Measurements from ENCODE around the gene ZNF766. TPM values are rescaled to one million over a fixed set of nuclear protein-coding genes. Genes with fewer than 3 reads are reported as not detected.
A peak's percentile ranks its signal among the peaks of the same experiment; 100 is the strongest.
"Not testable (repeated sequence)": the region's sequence is repeated elsewhere in the genome, so short reads cannot be mapped to it uniquely, and the experiment has no call there.

Gene ZNF766
- total RNA-seq, 2 experiments from 2014 or later: 15.8 to 17.1 TPM

- Histone ChIP-seq H3K79me2 (ENCODE audit: insufficient read depth, low read depth, low read length) (no peaks in the 10 kb centered on the region), H3K4me2 (ENCODE audit: low read length) (no peak overlapping the region), H2AFZ (ENCODE audit: low read length) (no peak overlapping the region), H3K9me3 (ENCODE audit: low read length) (no peaks in the 10 kb centered on the region), H4K20me1 (ENCODE audit: insufficient read depth, low read length) (no peaks in the 10 kb centered on the region), H3K4me3 (ENCODE audit: low read depth, low read length, poor library complexity, severe bottlenecking) (no peak overlapping the region), H3K4me1 (ENCODE audit: insufficient read depth, low read length, poor library complexity, severe bottlenecking) (no peaks in the 10 kb centered on the region), H3K27ac (ENCODE audit: low read depth, low read length, poor library complexity, severe bottlenecking) (no peak overlapping the region), H3K36me3 (ENCODE audit: insufficient read depth, low read length) (no peaks in the 10 kb centered on the region), H3K9me2 (ENCODE audit: insufficient read depth, low read length) (no peaks in the 10 kb centered on the region)
- ChIA-PET CTCF (ENCODE audit: unreplicated experiment) (no interaction called here), POLR2A (no interaction called here)
- BruUV-seq (replicated peaks): no TSS peak
- TF ChIP-seq EZH2phosphoT487 (IDR thresholded peaks at IDR 0.05; ENCODE audit: borderline replicate concordance, low read depth, low read length) (no peak), CTCF (conservative IDR thresholded peaks at IDR 0.05; ENCODE audit: low read length) (no peak)
- intact Hi-C loops (cut with micrococcal nuclease; ENCODE audit: unreplicated experiment): loop anchor here (10.0 kb wide), 1 partner anchor 501 kb away; no protein-coding TSS in a partner anchor
- DNase-seq (ENCODE audit: low spot score): no peak
Measured at GRCh38 chr19:52244021-52244420, 25.4 kb upstream of the ZNF766 start.

- peak; percentile 28 for DNase-seq (ENCODE audit: low spot score)
- Histone ChIP-seq H3K36me3 (ENCODE audit: insufficient read depth, low read length) (no peaks in the 10 kb centered on the region), H4K20me1 (ENCODE audit: insufficient read depth, low read length) (no peaks in the 10 kb centered on the region), H3K79me2 (ENCODE audit: insufficient read depth, low read depth, low read length) (no peaks in the 10 kb centered on the region), H2AFZ (ENCODE audit: low read length) (no peak overlapping the region), H3K9me2 (ENCODE audit: insufficient read depth, low read length) (no peaks in the 10 kb centered on the region), H3K4me1 (ENCODE audit: insufficient read depth, low read length, poor library complexity, severe bottlenecking) (no peaks in the 10 kb centered on the region), H3K4me2 (ENCODE audit: low read length) (no peak overlapping the region), H3K9me3 (ENCODE audit: low read length) (no peaks in the 10 kb centered on the region), H3K27ac (ENCODE audit: low read depth, low read length, poor library complexity, severe bottlenecking) (no peak overlapping the region), H3K4me3 (ENCODE audit: low read depth, low read length, poor library complexity, severe bottlenecking) (no peak overlapping the region)
- TF ChIP-seq CTCF (conservative IDR thresholded peaks at IDR 0.05; ENCODE audit: low read length): peak; percentile 72
- no peak for TF ChIP-seq EZH2phosphoT487 (IDR thresholded peaks at IDR 0.05; ENCODE audit: borderline replicate concordance, low read depth, low read length)
- intact Hi-C loops (cut with micrococcal nuclease; ENCODE audit: unreplicated experiment): loop anchor here (10.0 kb wide), 1 partner anchor 497 kb away; no protein-coding TSS in a partner anchor
- BruUV-seq (replicated peaks): no TSS peak
- POLR2A ChIA-PET: interaction anchor here (0.6 kb wide), 2 partner anchors 18 to 39 kb away, joined by 3 to 5 read pairs; no protein-coding TSS in a partner anchor
- CTCF ChIA-PET (ENCODE audit: unreplicated experiment): no interaction called here
Measured at GRCh38 chr19:52248241-52248640, 21.1 kb upstream of the ZNF766 start.

- TF ChIP-seq CTCF (conservative IDR thresholded peaks at IDR 0.05; ENCODE audit: low read length): no peak
- TF ChIP-seq EZH2phosphoT487 (IDR thresholded peaks at IDR 0.05; ENCODE audit: borderline replicate concordance, low read depth, low read length): no peak
- Histone ChIP-seq H3K4me1 (ENCODE audit: insufficient read depth, low read length, poor library complexity, severe bottlenecking) (no peaks in the 10 kb centered on the region), H3K9me3 (ENCODE audit: low read length) (no peaks in the 10 kb centered on the region), H3K27ac (ENCODE audit: low read depth, low read length, poor library complexity, severe bottlenecking) (no peak overlapping the region), H3K79me2 (ENCODE audit: insufficient read depth, low read depth, low read length) (no peaks in the 10 kb centered on the region), H3K9me2 (ENCODE audit: insufficient read depth, low read length) (no peaks in the 10 kb centered on the region), H3K4me2 (ENCODE audit: low read length) (no peak overlapping the region), H4K20me1 (ENCODE audit: insufficient read depth, low read length) (no peaks in the 10 kb centered on the region), H3K4me3 (ENCODE audit: low read depth, low read length, poor library complexity, severe bottlenecking) (no peak overlapping the region), H3K36me3 (ENCODE audit: insufficient read depth, low read length) (no peaks in the 10 kb centered on the region), H2AFZ (ENCODE audit: low read length) (no peak overlapping the region)
- POLR2A ChIA-PET: no interaction called here
- CTCF ChIA-PET (ENCODE audit: unreplicated experiment): no interaction called here
- DNase-seq (ENCODE audit: low spot score): no peak
- no TSS peak for BruUV-seq (replicated peaks)
- intact Hi-C loops (cut with micrococcal nuclease; ENCODE audit: unreplicated experiment): no loop called here
Measured at GRCh38 chr19:52258426-52258825, 11.0 kb upstream of the ZNF766 start.

- DNase-seq (ENCODE audit: low spot score); H4K20me1 ChIP-seq (ENCODE audit: insufficient read depth, low read length); H3K9me3 ChIP-seq (ENCODE audit: low read length); H3K4me2 ChIP-seq (ENCODE audit: low read length); BruUV-seq (replicated peaks); POLR2A ChIA-PET; H3K4me3 ChIP-seq (ENCODE audit: low read depth, low read length, poor library complexity, severe bottlenecking); H3K36me3 ChIP-seq (ENCODE audit: insufficient read depth, low read length); CTCF ChIA-PET (ENCODE audit: unreplicated experiment); H3K27ac ChIP-seq (ENCODE audit: low read depth, low read length, poor library complexity, severe bottlenecking); intact Hi-C loops (cut with micrococcal nuclease; ENCODE audit: unreplicated experiment); H3K9me2 ChIP-seq (ENCODE audit: insufficient read depth, low read length); H2AFZ ChIP-seq (ENCODE audit: low read length); H3K4me1 ChIP-seq (ENCODE audit: insufficient read depth, low read length, poor library complexity, severe bottlenecking): not testable (repeated sequence)
- H3K79me2 ChIP-seq (ENCODE audit: insufficient read depth, low read depth, low read length): peaks cover 11% of the 10 kb centered on the region
Measured at GRCh38 chr19:52265556-52265955, 3.8 kb upstream of the ZNF766 start.
